DND-41 (cell line): Measurements from ENCODE around the gene HIGD1C.

Experiments
- ATAC-seq: fragments of 200-7000 bp; cut with Tn5 transposase; 3 replicates; pipeline ENCODE4 v1.9.1; 2021; ENCODE audit warnings: low read depth; ENCODE audit not compliant: insufficient read depth
- DNase-seq: peaks from one replicate; pipeline ENCODE4 v3.0.0-alpha.2; 2020
- H2AFZ ChIP-seq: 2 replicates; pipeline ENCODE4 v1.6.0; 2012; ENCODE audit warnings: low read depth, low read length
- H3K27ac ChIP-seq: 2 replicates; pipeline ENCODE4 v1.5.1; 2012; ENCODE audit warnings: low read length, inconsistent platforms
- H3K27me3 ChIP-seq: fragments of 200-600 bp; sonication (generic); 2 replicates; pipeline ENCODE4 v1.6.0; 2012; ENCODE audit warnings: low read length, mild to moderate bottlenecking, inconsistent platforms; ENCODE audit not compliant: insufficient read depth, poor library complexity
- H3K36me3 ChIP-seq: 2 replicates; pipeline ENCODE4 v1.5.1; 2012; ENCODE audit warnings: low read length, inconsistent platforms; ENCODE audit not compliant: insufficient read depth
- H3K4me1 ChIP-seq: 2 replicates; pipeline ENCODE4 v1.5.1; 2012; ENCODE audit warnings: mild to moderate bottlenecking, low read length; ENCODE audit not compliant: insufficient read depth
- H3K4me2 ChIP-seq: 2 replicates; pipeline ENCODE4 v1.6.0; 2012; ENCODE audit warnings: mild to moderate bottlenecking, moderate library complexity, low read length, inconsistent platforms; ENCODE audit not compliant: insufficient read depth
- H3K4me3 ChIP-seq, 2 experiments: fragments of 200-600 bp in 1 of 2; shearing (Covaris generic) in 1 of 2; 2 replicates each; pipeline ENCODE4 v1.5.1; 2012 to 2016; ENCODE audit warnings: inconsistent platforms in 2 of 2, low read length in 2 of 2, mild to moderate bottlenecking in 2 of 2, low read depth in 1 of 2, moderate library complexity in 1 of 2
- H3K79me2 ChIP-seq: 2 replicates; pipeline ENCODE4 v1.6.0; 2012; ENCODE audit warnings: low read length, inconsistent platforms; ENCODE audit not compliant: insufficient read depth
- H3K9ac ChIP-seq: 2 replicates; pipeline ENCODE4 v1.6.0; 2012; ENCODE audit warnings: low read depth, mild to moderate bottlenecking, inconsistent platforms, low read length, moderate library complexity
- H3K9me3 ChIP-seq: 2 replicates; pipeline ENCODE4 v1.5.1; 2012; ENCODE audit warnings: low read length, moderate library complexity, mild to moderate bottlenecking, inconsistent platforms; ENCODE audit not compliant: insufficient read depth, severe bottlenecking
- H4K20me1 ChIP-seq: 2 replicates; pipeline ENCODE4 v1.6.0; 2012; ENCODE audit warnings: low read length; ENCODE audit not compliant: insufficient read depth
- CTCF ChIP-seq: IDR thresholded peaks from 2 replicates; pipeline ENCODE4 v1.5.1; 2012; ENCODE audit warnings: borderline replicate concordance, low read length, moderate library complexity, mild to moderate bottlenecking; ENCODE audit not compliant: poor library complexity, severe bottlenecking; ENCODE audit errors: extremely low read depth
- EZH2 ChIP-seq: IDR thresholded peaks from 3 replicates; pipeline ENCODE4 v1.6.1; 2012; ENCODE audit warnings: borderline replicate concordance, low read depth, mild to moderate bottlenecking, moderate library complexity, low read length, inconsistent platforms; ENCODE audit not compliant: severe bottlenecking

Gene HIGD1C

DNA sequence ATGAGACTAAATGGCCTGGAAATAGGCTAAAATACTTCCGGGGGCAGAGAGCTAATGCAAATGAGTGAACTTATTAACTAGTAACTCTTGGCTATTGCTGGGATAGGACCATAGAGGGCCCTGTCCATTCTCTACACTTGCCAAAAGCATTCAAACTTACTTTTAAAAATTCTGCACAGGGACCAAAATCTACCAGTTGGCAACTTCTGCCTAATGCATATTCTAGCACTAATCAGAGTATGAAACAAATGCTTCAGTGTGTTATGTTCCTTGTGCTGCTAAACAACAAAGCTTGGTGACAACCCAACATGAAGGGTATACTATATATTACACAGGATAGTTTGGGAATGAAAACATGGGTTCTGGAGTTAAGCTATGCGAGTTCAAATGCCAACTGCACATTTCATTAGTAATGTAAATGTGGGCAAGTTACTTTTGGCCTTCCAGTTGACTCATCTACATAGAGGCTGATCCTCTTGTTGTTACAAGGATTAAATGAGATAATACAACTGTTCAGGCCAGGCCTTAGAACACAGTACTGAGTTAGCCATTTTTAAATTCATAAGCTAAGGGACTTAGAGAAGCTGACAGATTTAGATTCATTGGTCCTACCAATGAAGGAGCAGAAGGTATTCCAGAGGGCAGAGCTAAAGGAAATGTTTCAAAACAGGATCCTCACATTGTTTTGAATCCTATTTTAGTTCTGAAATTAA, 32.4 kb downstream of the HIGD1C start:
- H3K27me3 ChIP-seq, result no peaks in the 10 kb centered on the region
- ATAC-seq (no peak), DNase-seq (no peak)
- no peaks in the 10 kb centered on the region for H3K79me2 ChIP-seq
- no peaks in the 10 kb centered on the region for H3K4me1 ChIP-seq
- H4K20me1 ChIP-seq, result no peaks in the 10 kb centered on the region
- no peak overlapping the region for H2AFZ ChIP-seq
- H3K36me3 ChIP-seq, result peaks cover 44% of the 10 kb centered on the region
- H3K4me3 ChIP-seq, result no peak overlapping the region
- H3K9me3 ChIP-seq, result no peaks in the 10 kb centered on the region
- H3K27ac ChIP-seq, result no peak overlapping the region
- no peak overlapping the region for H3K9ac ChIP-seq
- no peak overlapping the region for H3K4me2 ChIP-seq
- TF ChIP-seq CTCF (no peak), EZH2 (no peak)

DNA sequence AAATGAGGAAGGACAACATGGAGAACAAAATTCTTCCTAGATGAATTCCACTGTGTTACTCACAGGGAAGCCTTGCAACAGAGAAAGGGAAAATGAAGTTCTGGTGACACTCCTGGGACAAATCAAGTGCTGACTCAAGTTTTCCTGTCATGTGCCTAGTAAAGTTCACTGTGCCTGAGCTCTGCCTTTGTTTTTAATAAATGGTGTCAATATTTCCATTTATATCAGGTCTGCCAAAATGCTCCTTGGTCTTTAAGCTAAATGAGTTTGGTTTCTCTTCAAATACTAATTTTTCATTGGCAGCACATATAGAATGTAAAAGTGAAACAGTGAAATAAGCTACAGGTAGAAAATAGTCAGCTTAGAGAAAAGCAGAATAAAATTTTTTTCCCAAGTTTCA, 33.0 kb downstream of the HIGD1C start:
- Histone ChIP-seq H3K27ac (no peak overlapping the region), H3K79me2 (no peaks in the 10 kb centered on the region), H3K36me3 (peaks cover 48% of the 10 kb centered on the region), H3K27me3 (no peaks in the 10 kb centered on the region), H3K4me3 (no peak overlapping the region), H2AFZ (no peak overlapping the region), H3K9ac (no peak overlapping the region), H3K9me3 (no peaks in the 10 kb centered on the region), H3K4me2 (no peak overlapping the region), H4K20me1 (no peaks in the 10 kb centered on the region), H3K4me1 (no peaks in the 10 kb centered on the region)
- DNase-seq, result no peak
- ATAC-seq, result no peak
- TF ChIP-seq EZH2 (no peak), CTCF (no peak)

DNA sequence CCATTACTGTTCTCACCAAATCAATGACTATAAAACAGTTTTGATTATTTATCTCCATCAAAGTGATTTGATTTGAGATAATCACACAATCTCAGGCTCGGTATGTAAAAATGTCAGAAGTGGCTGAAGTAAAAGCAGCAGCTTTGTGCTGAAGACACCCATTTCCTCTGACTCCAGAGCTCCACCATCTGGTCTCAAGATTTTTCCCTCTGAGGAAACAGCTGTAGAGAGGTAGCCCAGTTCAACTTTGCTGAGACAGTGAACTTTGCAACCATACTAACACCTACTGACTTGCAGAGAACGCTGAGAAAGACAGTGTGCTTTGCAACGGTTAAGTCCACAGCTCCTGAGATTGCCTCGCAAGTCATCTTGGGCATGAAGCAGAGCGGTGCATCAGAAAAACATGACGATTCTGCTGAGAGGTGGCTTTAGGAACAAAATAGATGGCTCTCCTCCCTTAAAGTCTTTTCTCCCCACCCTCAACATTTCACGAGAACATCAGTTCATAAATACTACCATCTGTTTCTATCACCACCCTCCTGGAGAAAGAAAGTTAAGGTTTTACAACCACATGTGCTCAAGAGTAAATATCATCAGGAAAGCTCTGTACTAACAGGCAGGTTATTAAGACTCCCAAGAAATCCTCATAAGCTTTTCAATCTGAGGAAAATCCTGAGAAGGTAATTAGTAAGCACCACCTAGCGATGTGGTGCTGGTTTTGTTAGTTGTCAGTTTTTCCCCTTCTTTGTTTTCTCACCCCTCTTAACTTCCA, 34.8 kb downstream of the HIGD1C start:
- H4K20me1 ChIP-seq, result no peaks in the 10 kb centered on the region
- peaks cover 60% of the 10 kb centered on the region for H3K36me3 ChIP-seq
- H3K27ac ChIP-seq, result no peak overlapping the region
- H3K4me3 ChIP-seq, result no peak overlapping the region
- DNase-seq (peak; percentile 45), ATAC-seq (peak; percentile 88)
- H3K27me3 ChIP-seq, result no peaks in the 10 kb centered on the region
- H2AFZ ChIP-seq, result no peak overlapping the region
- no peaks in the 10 kb centered on the region for H3K4me1 ChIP-seq
- H3K9ac ChIP-seq, result no peak overlapping the region
- no peaks in the 10 kb centered on the region for H3K9me3 ChIP-seq
- TF ChIP-seq CTCF, result peak; percentile 72
- TF ChIP-seq EZH2, result no peak
- H3K4me2 ChIP-seq, result no peak overlapping the region
- H3K79me2 ChIP-seq, result no peaks in the 10 kb centered on the region
